Posterior cingulate gyrus (tissue), 11 donors: ENCODE measurements around the gene ARMCX1.
"Not testable (repeated sequence)": the region's sequence is repeated elsewhere in the genome, so short reads cannot be mapped to it uniquely, and the experiment has no call there.

ENCODE experiments used
- DNase-seq, 10 donors: peaks; one replicate each; pipeline versions ENCODE4 v3.0.0 to v3.0.0-alpha.2; 2020 to 2021; ENCODE audit warnings: mixed read lengths in 3 of 10
- intact Hi-C: fragments of 100-400 bp; cut with DNase I; formaldehyde crosslinking; loops from one replicate; pipeline ENCODE4 v1.15.1; 2023

Gene ARMCX1

DNA sequence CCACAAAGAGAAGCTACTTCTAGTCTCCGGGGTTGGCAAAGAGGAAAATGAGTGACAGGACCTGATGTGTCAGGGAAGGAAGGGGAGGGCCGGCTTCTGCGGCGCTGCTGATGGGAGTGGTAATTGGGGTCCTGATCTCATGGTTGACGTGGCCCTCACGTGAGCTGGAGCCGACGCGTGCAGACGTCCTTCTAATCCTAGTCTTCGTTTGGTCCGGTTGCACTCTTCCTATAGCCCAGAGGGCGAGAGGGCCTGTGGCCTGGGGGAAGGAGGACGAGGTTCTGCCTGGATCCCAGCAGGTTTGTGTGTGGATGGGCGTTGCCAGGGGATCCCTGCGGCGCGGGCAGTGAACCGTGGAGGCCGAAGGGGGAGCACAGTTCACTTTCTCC is at the start of gene ARMCX1:
Gene ARMCX1 (plus strand): TSS at position 186 of the 389 bp plus-strand sequence. CDS start 2,384 bp downstream, outside the sequence.
- intact Hi-C loops, result no loop called here

GRCh38 chrX:101502929-101503328 is 47.4 kb upstream of the ARMCX1 start:
- intact Hi-C loops, DNase-seq: not testable (repeated sequence)

More for the DNA sequence above, at the start of gene ARMCX1:
- DNase-seq, result peak; percentile 52 to 95 (median 66)

GRCh38 chrX:101507372-101507771 is 43.0 kb upstream of the ARMCX1 start:
- DNase-seq, result no peak
- intact Hi-C loops, result no loop called here

DNA sequence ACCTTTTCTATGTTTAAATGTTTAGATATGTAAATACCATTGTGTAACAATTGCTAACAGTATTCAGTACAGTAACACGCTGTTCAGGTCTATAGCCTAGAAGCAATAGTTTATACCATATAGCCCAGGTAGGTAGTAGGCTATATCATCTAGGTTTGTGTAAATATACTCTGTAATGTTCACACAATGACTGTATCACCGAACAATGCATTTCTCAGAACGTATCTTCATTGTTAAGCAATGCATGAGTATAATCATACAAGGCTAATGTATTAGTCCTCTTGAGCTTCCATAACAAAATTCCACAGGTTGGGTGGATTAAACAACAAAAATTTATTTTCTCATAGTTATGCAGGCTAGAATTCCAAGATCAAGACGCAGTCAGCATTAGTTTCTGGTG is 42.4 kb upstream of the ARMCX1 start:
- intact Hi-C loops, result no loop called here
- DNase-seq, result no peak

GRCh38 chrX:101530944-101531343 is 19.4 kb upstream of the ARMCX1 start:
- no peak for DNase-seq
- intact Hi-C loops, result no loop called here

- intact Hi-C loops, result no loop called here
- DNase-seq, result peak in 1 of 10 donors; percentile 68
Observed at GRCh38 chrX:101539116-101539515, 11.2 kb upstream of the ARMCX1 start.

DNA sequence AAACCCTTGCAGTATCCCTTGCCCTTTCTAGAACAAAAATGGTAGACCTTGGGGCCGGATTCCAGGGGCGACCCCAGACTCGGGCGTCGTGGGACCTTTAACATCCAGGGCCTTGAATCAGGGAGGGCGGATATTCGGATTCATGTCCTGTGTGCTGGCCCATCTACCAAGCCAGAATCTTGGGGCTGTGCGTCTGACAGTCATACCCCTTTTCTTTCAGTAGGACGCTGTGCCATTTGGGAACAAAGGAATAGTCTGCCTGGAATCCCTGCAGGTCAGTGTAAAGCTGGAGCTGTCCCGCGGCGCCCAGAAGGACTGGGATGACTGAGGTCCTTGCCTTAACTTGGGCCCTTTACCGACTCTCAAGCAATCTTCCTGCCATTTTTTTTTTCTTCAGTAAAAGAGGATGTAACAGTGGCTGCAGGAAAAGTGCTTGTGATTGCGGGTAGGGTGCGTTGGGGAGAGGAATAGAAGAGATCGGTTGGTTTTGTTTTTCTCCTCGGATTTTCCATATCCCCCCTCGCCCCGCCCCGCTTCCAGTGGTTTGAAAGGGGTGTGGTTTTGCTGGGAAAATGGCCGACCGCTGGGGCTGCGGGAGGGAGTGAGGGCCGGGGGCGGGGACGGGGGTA is 518 bp downstream of the ARMCX1 start:
- DNase-seq, result peak in 9 of 10 donors; percentile 27 to 93 (median 53)
- intact Hi-C loops, result no loop called here

DNA sequence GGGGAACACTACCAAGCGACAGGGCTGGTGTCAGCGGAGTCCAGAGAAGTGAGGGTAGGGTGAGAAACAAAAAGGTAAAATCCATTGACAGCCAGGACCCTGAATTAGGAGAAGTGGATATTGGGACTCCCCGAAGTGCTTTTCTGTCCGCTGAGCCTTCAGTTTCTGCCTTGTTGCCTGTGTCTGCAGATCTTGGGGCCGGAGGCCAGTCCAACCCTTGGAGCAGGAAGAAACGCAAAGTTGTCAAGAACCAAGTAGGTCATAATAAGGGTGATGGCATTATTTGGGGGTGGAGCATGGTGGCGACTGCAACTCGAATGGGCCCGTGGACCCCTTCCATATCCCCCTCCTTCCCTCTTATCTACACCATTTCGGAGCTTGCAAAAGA is 1.0 kb downstream of the ARMCX1 start:
- intact Hi-C loops, result no loop called here
- no peak for DNase-seq

DNA sequence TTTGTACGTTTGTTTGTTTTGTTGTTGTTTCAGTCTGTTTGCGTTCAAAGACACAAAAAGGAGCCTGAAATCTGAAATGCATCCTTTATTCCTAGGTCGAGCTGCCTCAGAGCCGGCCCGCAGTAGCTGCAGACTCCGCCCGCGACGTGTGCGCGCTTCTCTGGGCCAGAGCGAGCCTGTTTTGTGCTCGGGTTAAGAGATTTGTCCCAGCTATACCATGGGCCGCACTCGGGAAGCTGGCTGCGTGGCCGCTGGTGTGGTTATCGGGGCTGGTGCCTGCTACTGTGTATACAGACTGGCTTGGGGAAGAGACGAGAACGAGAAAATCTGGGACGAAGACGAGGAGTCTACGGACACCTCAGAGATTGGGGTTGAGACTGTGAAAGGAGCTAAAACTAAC is 2.4 kb downstream of the ARMCX1 start:
- DNase-seq, result peak in 1 of 10 donors; percentile 51
- intact Hi-C loops, result no loop called here

- intact Hi-C loops, result no loop called here
- no peak for DNase-seq
Observed at GRCh38 chrX:101564651-101565050, 14.3 kb downstream of the ARMCX1 start.

- intact Hi-C loops, result loop anchor here (5.0 kb wide), 1 partner anchor 201 kb away; no protein-coding TSS in a partner anchor
- DNase-seq, result peak in 2 of 10 donors; percentile 2 to 8
Observed at GRCh38 chrX:101595739-101596419, 45.5 kb downstream of the ARMCX1 start.

GRCh38 chrX:101599592-101599991 is 49.2 kb downstream of the ARMCX1 start:
- peak in 2 of 10 donors; percentile 62 to 64 for DNase-seq
- intact Hi-C loops, result loop anchor here (5.0 kb wide), 1 partner anchor 198 kb away; no protein-coding TSS in a partner anchor

- intact Hi-C loops, result no loop called here
- no peak for DNase-seq
Observed at GRCh38 chrX:101602077-101602476, 51.7 kb downstream of the ARMCX1 start.
